Measurements from ENCODE around the gene HECW1.
"Not testable (repeated sequence)": the region's sequence is repeated elsewhere in the genome, so short reads cannot be mapped to it uniquely, and the experiment has no call there.

Gene HECW1

GRCh38 chr7:43314379-43315158, 202.1 kb downstream of the HECW1 start:
- DNase-seq: no peak

- DNase-seq: no peak
Observed at GRCh38 chr7:43317075-43317474, 204.6 kb downstream of the HECW1 start.

GRCh38 chr7:43318188-43318770, 205.8 kb downstream of the HECW1 start:
- DNase-seq: no peak

GRCh38 chr7:43325595-43325994, 213.1 kb downstream of the HECW1 start:
- DNase-seq: no peak

- no peak for DNase-seq
Observed at GRCh38 chr7:43328336-43328735, 215.9 kb downstream of the HECW1 start.

GRCh38 chr7:43328785-43329380, 216.4 kb downstream of the HECW1 start:
- DNase-seq: no peak

- no peak for DNase-seq
Observed at GRCh38 chr7:43332193-43332796, 219.8 kb downstream of the HECW1 start.

- DNase-seq: no peak
Observed at GRCh38 chr7:43337191-43337590, 224.7 kb downstream of the HECW1 start.

- no peak for DNase-seq
Observed at GRCh38 chr7:43337811-43338210, 225.4 kb downstream of the HECW1 start.

GRCh38 chr7:43341132-43341531, 228.7 kb downstream of the HECW1 start:
- DNase-seq: no peak

GRCh38 chr7:43343417-43343816, 231.0 kb downstream of the HECW1 start:
- DNase-seq: not testable (repeated sequence)

- not testable (repeated sequence) for DNase-seq
Observed at GRCh38 chr7:43345696-43346095, 233.2 kb downstream of the HECW1 start.

- no peak for DNase-seq
Observed at GRCh38 chr7:43351683-43352082, 239.2 kb downstream of the HECW1 start.

- DNase-seq: no peak
Observed at GRCh38 chr7:43353902-43354301, 241.5 kb downstream of the HECW1 start.

- no peak for DNase-seq
Observed at GRCh38 chr7:43362652-43363034, 250.2 kb downstream of the HECW1 start.

GRCh38 chr7:43363035-43363791, 250.8 kb downstream of the HECW1 start:
- no peak for DNase-seq

- DNase-seq: no peak
Observed at GRCh38 chr7:43364391-43364790, 251.9 kb downstream of the HECW1 start.

GRCh38 chr7:43372676-43373355, 260.4 kb downstream of the HECW1 start:
- DNase-seq: no peak

- DNase-seq: no peak
Observed at GRCh38 chr7:43377196-43377960, 264.9 kb downstream of the HECW1 start.

- no peak for DNase-seq
Observed at GRCh38 chr7:43379210-43379609, 266.8 kb downstream of the HECW1 start.

GRCh38 chr7:43384616-43385308, 272.3 kb downstream of the HECW1 start:
- DNase-seq: no peak
